ENCODE measurements around the gene SPATA31D1. TPM values are rescaled to one million over a fixed set of nuclear protein-coding genes. Genes with fewer than 3 reads are reported as not detected.

The SPATA31D1 gene
- total and polyA plus RNA-seq, 2 of the 13 experiments (the other 11 are each of a cell fraction or from before 2014, with no cell fraction given): not detected

DNA sequence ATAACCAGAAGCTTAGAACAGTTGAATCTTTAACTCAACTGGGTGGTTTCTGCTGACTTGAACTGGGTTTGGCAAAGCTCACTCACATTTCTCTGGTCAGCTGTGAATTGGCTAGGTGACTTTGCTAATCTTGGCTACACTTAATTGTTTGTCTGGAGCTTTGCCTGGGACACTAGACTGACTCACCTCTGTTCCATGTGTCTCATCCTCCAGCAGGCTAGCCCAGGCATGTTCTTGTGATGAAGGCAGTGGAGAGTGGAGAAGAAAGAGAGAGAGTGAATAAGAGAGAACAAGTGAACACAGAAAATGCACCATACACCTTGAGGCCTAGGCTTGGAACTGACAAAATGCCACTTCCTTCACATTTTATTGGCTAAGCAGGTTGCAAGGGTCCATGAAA, 32.6 kb downstream of the SPATA31D1 start:
- Histone ChIP-seq H2AFZ (ENCODE audit: low read length) (no peak overlapping the region), H3K9me3 (ENCODE audit: low read length) (no peaks in the 10 kb centered on the region), H3K27ac (ENCODE audit: extremely low read length, insufficient read depth, low read length) (no peak overlapping the region), H3K9ac (ENCODE audit: insufficient read depth, low read depth, low read length) (no peak overlapping the region), H3K4me3 (replicated peaks in 1 of 3; ENCODE audit: insufficient read depth in 1 of 3, low read depth in 2 of 3, low read length in 3 of 3) (no peak overlapping the region), H3K79me2 (ENCODE audit: insufficient read depth, low read length) (no peaks in the 10 kb centered on the region), H3K27me3 (ENCODE audit: control insufficient read depth in 1 of 2, insufficient read depth in 2 of 2, low read length in 2 of 2) (no peaks in the 10 kb centered on the region), H3K36me3 (replicated peaks in 1 of 2; ENCODE audit: control insufficient read depth in 1 of 2, insufficient read depth in 2 of 2, low read length in 2 of 2) (no peaks in the 10 kb centered on the region), H4K20me1 (ENCODE audit: insufficient read depth, low read length) (no peaks in the 10 kb centered on the region), H3K4me1 (ENCODE audit: insufficient read depth, low read length) (no peaks in the 10 kb centered on the region), H3K4me2 (ENCODE audit: low read depth, low read length) (no peak overlapping the region)
- intact Hi-C loops (cut with micrococcal nuclease; ENCODE audit: unreplicated experiment) (no loop called here), in situ Hi-C loops (cut with HindIII; ENCODE audit: extremely low pct_ligation_motif_present, low pct_unique_long_range_greater_than_20kb) (no loop called here)
- ATAC-seq (no peak), DNase-seq (ENCODE audit: low spot score) (peak; percentile 10), FAIRE-seq (no peak)
- TF ChIP-seq ZNF224 (CRISPR knock-in tag; IDR thresholded peaks at IDR 0.05) (no peak), TP53 (CRISPR knock-in tag; conservative IDR thresholded peaks at IDR 0.05) (peak; percentile 94; the same call in 1 of the 2 replicates)
- BruUV-seq (replicated peaks): no TSS peak
- ChIA-PET CTCF (ENCODE audit: low intra/inter-chr PET ratio, low total read pairs) (no interaction called here), POLR2A (no interaction called here)

DNA sequence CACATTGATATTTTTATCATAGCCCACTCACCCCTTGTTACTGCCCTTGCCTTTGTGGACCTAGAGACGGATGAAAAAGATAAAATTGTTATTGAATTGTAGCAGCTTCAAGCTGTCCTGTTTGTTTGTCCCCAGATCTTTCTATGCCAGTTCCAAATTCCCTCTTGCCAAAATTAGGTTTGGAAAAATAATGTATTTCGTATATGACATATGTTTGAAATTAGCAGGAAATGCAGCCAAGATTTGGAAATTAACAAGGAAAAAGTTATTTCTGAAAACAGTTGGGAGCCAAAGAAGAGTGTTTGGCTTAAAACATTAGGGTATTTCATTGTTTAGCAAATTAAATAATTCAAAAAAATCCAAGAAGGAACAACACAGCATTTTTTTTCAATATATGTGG, 33.5 kb downstream of the SPATA31D1 start:
- TF ChIP-seq BRD4 (CRISPR knock-in tag; IDR thresholded peaks at IDR 0.05) (no peak), TGIF2 (CRISPR knock-in tag; IDR thresholded peaks at IDR 0.05) (no peak), TMF1 (CRISPR knock-in tag; IDR thresholded peaks at IDR 0.05; ENCODE audit: low read depth) (no peak), ZNF775 (CRISPR knock-in tag; IDR thresholded peaks at IDR 0.05; ENCODE audit: borderline replicate concordance) (no peak), TOPORS (CRISPR knock-in tag; IDR thresholded peaks at IDR 0.05) (no peak), PRDM10 (CRISPR knock-in tag; IDR thresholded peaks at IDR 0.05; ENCODE audit: low read depth) (no peak), NFE2L2 (IDR thresholded peaks at IDR 0.05; ENCODE audit: low read length) (no peak)
- Histone ChIP-seq H3K4me1 (ENCODE audit: insufficient read depth, low read length) (no peaks in the 10 kb centered on the region), H3K9me3 (ENCODE audit: low read length) (no peaks in the 10 kb centered on the region), H3K4me2 (ENCODE audit: low read depth, low read length) (no peak overlapping the region), H4K20me1 (ENCODE audit: insufficient read depth, low read length) (no peaks in the 10 kb centered on the region), H3K9ac (ENCODE audit: insufficient read depth, low read depth, low read length) (no peak overlapping the region), H2AFZ (ENCODE audit: low read length) (no peak overlapping the region), H3K27ac (ENCODE audit: extremely low read length, insufficient read depth, low read length) (no peak overlapping the region), H3K79me2 (ENCODE audit: insufficient read depth, low read length) (no peaks in the 10 kb centered on the region), H3K4me3 (replicated peaks in 1 of 3; ENCODE audit: insufficient read depth in 1 of 3, low read depth in 2 of 3, low read length in 3 of 3) (no peak overlapping the region), H3K27me3 (ENCODE audit: control insufficient read depth in 1 of 2, insufficient read depth in 2 of 2, low read length in 2 of 2) (no peaks in the 10 kb centered on the region), H3K36me3 (replicated peaks in 1 of 2; ENCODE audit: control insufficient read depth in 1 of 2, insufficient read depth in 2 of 2, low read length in 2 of 2) (no peaks in the 10 kb centered on the region)
- intact Hi-C loops (cut with micrococcal nuclease; ENCODE audit: unreplicated experiment): no loop called here
- ATAC-seq (no peak), DNase-seq (ENCODE audit: low spot score) (no peak), FAIRE-seq (no peak)
- ChIA-PET CTCF (ENCODE audit: low intra/inter-chr PET ratio, low total read pairs) (no interaction called here), POLR2A (no interaction called here)
- 57% methylated on average over 2 of the region's 2 CpGs for WGBS (ENCODE audit: low lambda C conversion rate)
- in situ Hi-C loops (cut with HindIII; ENCODE audit: extremely low pct_ligation_motif_present, low pct_unique_long_range_greater_than_20kb): no loop called here
- no TSS peak for BruUV-seq (replicated peaks)

All from HepG2 (cell line).